NCI-H460 (cell line): ENCODE data around the gene STPG2. TPM values are rescaled to one million over a fixed set of nuclear protein-coding genes. Genes with fewer than 3 reads are reported as not detected.

Experiments
- DNase-seq: peaks from one replicate; pipeline ENCODE4 v3.0.0-alpha.2; 2016; ENCODE audit warnings: low read depth; ENCODE audit errors: extremely low read depth
- total RNA-seq: library from RNA; depleted of rRNA; stranded (reverse); fragments of >200 nt; shearing (Covaris generic); gene quantifications from 2 replicates; pipeline ENCODE4 v1.2.3, GENCODE V29; 2014

Gene STPG2
- total RNA-seq, 1 experiment from 2014 or later, result not detected

- DNase-seq, result no peak
Observed at GRCh38 chr4:97845758-97846157, 297.5 kb downstream of the STPG2 start.

DNA sequence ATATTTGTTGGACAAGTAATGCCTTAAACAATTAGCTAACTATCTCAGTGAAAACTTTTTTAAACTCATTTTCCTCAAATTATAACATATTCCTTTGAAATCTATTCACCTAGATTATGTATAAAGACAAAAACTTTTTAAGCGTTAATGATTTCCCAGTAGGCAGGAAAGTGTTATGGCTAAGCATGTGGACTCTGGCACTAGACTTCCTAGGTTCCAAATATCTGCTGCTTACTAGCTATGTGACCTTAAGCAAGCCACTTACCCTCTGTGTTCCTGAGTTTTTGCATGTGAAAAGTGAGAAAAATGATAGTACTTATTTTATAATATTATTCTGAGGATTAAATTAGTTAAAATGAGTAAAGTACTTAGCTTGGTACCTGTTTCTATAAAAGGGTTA is 301.8 kb downstream of the STPG2 start:
- DNase-seq, result no peak

DNA sequence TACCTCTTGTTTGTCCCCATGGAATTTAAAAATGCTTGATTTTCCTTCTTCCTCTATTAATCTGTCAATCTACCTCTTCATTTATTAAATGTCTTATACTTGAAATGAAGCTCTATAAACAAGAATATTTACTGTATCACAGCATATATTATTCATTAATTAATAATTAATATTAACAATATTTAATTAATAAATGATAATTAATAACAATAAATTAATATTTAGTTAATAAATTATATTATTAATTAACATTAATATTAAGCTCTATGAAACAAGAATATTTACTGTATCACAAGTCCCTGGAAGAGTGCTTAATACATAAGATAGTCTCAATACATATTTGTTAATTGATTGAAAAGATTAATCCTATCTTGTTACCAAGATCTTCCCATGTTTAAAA is 306.6 kb downstream of the STPG2 start:
- DNase-seq, result no peak

DNA sequence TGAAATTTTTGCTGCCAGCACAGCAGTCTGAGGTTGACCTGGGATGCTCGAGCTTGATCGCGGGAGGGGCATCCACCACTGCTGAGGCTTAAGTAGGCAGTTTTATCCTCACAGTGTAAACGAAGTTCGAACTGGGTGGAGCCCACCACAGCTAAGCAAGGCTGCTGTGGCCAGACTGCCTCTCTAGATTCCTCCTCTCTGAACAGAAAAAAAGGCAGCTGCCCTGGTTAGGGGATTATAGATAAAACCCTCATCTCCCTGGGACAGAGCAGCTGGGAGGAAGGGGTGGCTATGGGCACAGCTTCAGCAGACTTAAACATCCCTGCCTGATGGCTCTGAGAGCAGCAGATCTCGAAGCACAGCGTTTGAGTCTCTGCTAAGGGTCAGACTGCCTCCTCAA is 314.6 kb downstream of the STPG2 start:
- no peak for DNase-seq

GRCh38 chr4:97819294-97819693 is 324.0 kb downstream of the STPG2 start:
- no peak for DNase-seq

GRCh38 chr4:97812768-97813167 is 330.5 kb downstream of the STPG2 start:
- DNase-seq, result no peak

DNA sequence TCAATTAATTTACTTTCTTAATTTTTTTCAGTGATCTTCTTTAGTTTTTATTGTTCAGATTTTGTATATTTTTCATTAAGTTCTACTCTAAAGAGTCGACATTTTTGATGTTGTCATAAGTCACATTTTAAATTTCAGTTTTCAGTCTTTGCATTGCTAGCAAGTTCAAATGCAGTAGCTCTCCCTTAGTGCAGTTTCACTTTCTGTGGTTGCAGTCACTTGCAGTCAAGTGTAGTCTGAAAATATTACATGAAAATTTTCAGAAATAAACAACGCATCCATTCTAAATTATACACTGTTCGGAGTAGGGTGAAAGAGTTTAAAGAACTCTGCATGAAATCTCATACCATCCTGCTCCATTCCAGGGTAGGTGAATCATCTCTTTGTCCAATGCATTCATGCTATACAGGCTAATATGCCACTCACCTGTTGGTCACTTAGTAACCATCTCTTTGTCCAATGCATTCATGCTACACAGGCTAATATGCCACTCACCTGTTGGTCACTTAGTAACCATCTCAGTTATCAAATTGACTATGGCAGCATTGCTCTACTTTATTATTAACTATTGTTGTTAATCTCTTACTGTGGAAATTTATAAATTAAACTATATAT is 356.9 kb downstream of the STPG2 start:
- no peak for DNase-seq

GRCh38 chr4:97778174-97778573 is 365.1 kb downstream of the STPG2 start:
- DNase-seq, result no peak

GRCh38 chr4:97774347-97774989 is 368.8 kb downstream of the STPG2 start:
- DNase-seq, result no peak

DNA sequence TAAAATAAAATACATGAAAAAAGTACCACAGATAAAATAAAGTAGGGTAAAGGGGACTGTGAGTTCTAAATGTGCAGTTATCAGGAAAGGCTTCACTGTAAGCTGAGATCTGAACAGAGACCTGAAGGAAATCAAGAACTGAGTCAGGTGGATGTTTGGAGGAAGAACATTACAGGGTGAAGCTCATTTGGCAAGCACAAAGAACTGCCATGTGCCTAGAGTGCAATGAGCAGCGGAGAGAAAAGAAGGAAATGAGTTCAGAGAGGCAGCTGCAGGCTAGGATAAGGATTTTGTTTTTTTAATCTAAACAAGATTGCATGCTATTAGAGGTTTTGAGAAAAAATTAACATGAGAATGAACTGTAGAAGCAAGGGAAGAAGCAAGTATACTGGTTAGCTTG is 373.1 kb downstream of the STPG2 start:
- DNase-seq, result no peak

GRCh38 chr4:97762115-97762512 is 381.2 kb downstream of the STPG2 start:
- no peak for DNase-seq

DNA sequence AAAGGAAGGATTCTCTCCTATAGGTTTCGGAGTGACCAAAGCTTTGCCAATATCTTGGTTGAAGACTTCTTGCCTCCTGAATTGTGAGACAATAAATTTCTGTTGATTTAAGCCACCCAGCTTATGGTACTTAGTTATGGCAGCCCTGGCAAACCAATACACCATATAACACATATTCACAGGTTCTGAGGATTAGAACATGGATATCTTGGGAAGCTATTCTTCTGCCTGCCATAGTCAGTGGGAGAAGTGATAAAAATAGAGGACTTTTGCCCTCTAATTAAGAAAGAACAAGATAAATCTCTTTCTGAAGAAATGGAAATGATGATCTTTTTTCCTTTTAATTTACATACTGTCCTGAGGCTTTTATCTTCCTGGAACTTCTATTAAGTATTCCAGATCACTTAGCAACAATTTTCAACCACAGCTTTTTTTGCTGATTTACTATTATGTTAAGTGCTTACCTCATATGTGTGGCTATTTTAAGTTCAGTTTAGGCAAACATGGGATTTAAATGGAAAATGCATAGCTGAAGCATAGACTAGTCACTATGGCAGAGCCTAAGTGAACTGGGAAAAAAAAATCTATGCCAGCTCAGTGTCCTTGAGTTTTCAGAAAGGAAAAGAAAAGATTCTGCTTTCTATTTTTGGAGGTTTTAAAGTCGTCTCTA is 381.7 kb downstream of the STPG2 start:
- no peak for DNase-seq

DNA sequence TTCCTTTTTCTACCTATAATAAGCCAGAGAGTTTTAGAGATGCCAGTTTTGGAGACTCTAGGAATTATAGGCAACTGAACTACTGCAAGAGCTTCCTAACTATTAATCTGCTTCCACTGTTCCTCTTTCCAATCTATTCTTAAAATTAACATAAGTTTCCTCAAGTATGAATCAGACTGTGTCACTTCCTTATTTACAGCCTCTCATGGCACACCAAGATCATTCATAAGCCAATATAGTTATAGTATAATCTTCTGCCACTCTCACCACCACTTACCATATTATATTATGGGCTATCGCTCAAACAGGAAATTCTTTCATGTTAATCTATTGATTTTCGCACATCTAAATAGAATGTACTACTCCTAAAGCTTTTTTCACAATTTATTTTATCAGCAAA is 383.5 kb downstream of the STPG2 start:
- DNase-seq, result no peak

DNA sequence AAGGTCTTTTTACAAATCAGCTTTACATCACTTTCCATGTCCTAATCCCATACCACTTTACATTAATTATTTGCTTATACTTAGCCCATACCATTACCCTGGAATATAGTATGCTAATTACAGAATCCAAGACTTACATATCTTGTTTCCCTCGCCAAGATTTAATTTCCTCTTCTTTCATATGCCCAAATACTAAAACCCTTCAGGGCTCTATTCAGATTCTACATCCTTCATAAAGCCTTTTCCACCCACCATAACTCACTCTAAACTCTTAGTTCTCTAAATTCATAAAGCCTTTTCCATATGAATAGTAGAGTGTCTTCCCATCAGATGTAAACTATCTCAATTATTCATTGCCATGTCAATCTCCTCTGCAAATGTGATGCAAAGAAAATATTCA is 390.7 kb downstream of the STPG2 start:
- DNase-seq, result no peak

- DNase-seq, result no peak
Observed at GRCh38 chr4:97747945-97748344, 395.3 kb downstream of the STPG2 start.

DNA sequence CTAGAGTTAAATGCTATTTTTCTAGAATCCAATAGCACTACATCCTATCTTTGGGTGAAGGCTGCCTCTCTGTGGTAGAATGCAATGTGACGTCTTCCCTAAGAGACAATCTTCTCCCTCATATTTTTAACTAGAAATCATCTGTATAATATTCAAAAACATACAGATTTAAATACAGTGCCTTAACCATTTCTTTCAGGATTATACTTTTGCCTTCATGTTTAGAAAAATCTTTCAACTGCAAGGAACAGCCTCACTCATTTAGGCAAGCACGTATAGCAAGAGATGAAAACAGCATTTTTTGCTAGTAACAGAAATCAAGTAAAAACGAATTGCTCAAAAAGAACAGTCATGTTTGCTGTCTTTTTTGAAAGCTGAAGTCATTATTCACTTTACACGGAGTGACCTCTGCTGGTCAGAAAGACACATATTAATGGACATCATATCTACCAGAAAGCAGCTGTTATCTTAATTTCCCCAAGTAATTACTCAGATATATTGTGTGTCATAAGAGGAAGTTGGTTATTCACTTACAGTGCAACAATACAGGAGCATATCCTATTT is 422.3 kb downstream of the STPG2 start:
- peak; percentile 9 for DNase-seq

GRCh38 chr4:97691111-97691605 is 452.1 kb downstream of the STPG2 start:
- DNase-seq, result no peak

- DNase-seq, result no peak
Observed at GRCh38 chr4:97670703-97671269, 472.5 kb downstream of the STPG2 start.

- DNase-seq, result no peak
Observed at GRCh38 chr4:97665553-97665952, 477.7 kb downstream of the STPG2 start.

DNA sequence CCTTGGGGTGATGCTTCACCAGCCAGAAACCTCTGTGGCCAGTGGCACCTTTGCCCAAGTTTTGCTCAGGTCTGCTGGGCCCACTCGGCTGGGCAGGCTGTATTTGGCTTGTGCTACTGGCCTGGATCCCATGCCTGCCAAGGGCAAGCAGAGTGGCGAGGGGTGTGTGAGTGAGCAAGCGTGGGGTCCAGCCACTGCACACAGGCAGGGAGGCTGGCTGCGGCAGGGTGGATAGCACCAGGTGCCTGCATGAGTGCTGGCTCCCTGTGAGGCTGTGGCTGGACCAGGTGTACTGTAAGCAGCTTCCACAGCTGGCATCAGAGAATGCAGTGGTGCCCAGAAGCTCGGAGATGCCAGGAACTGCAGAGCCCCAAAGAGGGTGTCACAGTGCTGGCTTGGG is 478.5 kb downstream of the STPG2 start:
- no peak for DNase-seq

DNA sequence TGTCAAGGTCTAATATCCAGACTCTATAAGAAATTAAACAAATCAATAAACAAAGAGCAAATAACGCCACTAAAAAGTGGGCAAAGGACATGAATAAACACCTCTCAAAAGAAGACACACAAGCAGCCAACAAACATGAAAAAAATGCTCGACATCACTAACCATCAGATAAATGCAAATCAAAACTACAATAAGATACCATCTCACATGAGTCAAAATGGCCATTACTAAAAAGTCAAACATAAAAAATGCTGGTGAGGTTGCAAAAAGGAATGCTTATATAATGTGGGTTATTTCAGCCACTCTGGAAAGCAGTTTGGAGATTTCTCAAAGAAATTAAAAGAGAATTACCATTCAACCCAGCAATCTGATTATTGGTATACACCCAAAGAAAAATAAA is 481.1 kb downstream of the STPG2 start:
- DNase-seq, result no peak
